Measurements from ENCODE around the gene SMOC1.
A peak's percentile ranks its signal among the peaks of the same experiment; 100 is the strongest.
"Not testable (repeated sequence)": the region's sequence is repeated elsewhere in the genome, so short reads cannot be mapped to it uniquely, and the experiment has no call there.

Gene SMOC1

DNA sequence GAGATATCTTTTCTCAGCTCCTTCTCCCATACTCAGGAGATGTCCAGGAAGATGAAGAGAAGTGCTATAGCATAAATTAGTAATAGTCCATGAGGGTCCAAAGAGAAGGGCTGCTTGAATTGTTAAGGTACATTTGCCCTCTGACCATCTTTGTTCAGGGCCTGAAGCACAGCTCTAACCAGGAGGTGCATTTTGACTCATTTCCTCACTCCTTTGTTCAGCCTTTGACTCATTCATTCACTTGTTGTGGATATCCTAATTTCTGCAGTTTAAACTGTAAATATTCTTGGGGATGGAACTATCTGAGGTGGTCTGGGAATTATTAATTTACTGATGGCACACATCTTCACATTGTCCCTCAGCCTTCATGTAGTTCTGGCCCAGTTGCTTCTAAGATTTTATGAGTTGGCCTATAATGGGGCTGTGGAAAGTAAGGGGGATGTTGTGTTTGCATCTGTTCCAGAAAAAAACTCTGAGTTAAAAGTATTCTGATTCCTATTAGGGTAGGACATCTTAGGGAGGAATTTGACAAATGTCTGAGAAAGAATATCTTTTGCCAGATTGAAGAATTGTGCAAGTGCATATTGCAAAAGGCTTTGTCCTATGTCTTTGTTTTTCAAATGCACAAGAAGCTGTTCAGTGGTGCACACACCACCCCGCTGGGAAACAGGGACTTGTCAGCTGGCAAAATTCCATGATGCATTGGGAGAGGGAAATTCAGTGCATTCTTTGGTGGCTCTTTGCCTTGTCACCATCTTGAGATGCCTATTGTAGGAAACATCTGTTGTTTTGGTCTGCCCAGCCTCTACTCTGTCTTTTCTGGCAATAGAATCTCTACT, 22.1 kb downstream of the SMOC1 start:
- no peak for DNase-seq (ENCODE audit: low spot score)

DNA sequence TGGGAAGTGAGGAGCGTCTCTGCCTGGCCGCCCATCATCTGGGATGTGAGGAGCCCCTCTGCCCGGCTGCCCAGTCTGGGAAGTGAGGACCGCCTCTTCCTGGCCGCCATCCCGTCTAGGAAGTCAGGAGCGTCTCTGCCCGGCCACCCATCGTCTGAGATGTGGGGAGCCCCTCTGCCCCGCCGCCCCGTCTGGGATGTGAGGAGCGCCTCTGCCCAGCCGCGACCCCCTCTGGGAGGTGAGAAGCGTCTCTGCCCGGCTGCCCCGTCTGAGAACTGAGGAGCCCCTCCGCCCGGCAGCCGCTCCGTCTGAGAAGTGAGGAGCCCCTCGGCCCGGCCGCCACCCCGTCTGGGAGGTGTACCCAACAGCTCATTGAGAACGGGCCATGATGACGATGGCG, 23.8 kb downstream of the SMOC1 start:
- not testable (repeated sequence) for DNase-seq (ENCODE audit: low spot score)

DNA sequence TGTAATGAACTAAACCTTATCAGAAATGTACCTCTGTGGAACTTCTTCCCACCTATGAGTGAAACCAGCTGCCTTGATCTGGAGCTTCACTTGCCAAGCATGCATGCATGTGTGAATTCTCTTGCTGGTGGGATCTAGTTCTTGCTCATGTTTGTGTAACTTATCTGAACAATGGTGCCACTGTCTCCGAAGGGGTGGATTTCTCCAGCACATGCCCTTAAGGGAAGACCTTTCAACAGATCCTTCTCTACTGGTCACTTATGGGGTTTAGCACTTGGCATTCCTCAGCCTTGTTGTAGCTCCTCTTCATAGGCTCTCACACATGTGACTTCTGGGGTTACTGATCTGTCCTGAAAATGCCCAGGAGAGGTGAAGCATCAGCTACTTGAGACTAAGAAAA, 25.0 kb downstream of the SMOC1 start:
- no peak for DNase-seq (ENCODE audit: low spot score)

DNA sequence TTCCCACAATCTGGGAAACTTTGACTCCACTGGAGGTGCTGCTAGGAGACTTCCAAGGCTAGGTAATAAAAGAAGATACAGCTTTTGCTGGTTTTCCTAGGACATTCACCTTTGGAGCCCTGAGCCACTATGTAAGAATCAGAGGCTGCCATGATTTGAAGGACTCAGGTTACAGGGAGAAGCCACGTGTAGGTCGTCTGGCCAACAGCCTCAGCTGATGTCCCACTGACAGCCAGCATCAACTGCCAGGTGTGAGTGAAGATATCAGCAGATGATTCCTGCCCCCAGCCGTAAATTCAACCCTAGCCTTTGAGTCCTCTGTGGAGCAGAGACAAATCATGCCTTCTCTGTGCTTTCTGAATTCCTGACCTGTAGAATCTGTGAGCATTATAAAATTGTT, 27.0 kb downstream of the SMOC1 start:
- DNase-seq (ENCODE audit: low spot score) = no peak

DNA sequence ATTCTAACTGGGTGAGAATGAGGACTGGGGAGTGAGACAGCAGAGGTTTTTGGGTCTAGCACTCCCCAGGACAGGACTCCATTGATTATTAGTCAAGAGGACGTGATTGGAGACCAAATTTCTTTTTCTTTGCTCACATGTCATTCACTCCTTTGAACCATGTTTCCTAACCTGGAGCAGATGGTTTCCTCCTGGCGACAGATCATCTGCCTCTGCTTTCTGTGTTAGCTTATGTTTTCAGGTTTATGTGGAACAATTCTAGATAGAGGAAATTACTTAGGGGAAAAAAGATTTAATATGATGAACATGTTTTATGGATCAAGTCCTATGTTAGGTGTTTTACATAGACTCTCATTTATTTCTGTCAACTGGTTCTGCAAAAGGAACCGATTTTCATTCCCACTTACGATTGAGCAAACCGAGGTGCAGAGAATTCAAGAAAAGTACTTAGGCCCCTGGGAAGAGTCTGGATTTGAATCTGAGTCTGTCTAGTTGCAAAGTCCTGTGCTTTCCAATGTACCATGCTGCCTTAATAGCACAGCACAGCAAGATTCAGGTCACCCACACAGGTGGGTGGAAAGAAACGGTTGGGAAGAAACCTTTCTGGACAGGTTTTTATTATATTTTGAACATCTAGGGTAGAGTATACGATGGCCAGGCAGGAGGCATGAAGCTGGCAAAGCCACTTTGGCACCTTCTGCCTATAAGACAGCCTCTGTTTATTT, 30.8 kb downstream of the SMOC1 start:
- DNase-seq (ENCODE audit: low spot score) = no peak

DNA sequence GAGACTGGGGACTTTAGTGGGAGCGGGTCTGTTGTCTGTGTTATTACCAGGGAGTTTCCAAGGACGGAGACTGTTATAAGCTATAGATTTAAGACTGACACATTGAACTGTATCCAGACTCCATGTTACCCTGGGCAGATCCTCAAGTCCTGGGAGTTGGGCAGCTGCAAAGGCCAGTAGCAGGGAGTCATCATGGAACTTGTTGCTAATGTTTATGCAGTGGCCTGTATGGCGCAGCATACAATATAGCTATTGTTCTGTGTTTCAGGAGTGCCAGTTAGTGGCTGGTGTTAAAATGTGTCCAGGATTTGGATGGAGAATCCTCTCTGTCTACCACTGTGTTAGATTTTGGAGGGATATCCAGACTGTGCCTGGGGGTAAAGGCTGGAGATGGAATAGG, 31.7 kb downstream of the SMOC1 start:
- DNase-seq (ENCODE audit: low spot score) = peak; percentile 16

DNA sequence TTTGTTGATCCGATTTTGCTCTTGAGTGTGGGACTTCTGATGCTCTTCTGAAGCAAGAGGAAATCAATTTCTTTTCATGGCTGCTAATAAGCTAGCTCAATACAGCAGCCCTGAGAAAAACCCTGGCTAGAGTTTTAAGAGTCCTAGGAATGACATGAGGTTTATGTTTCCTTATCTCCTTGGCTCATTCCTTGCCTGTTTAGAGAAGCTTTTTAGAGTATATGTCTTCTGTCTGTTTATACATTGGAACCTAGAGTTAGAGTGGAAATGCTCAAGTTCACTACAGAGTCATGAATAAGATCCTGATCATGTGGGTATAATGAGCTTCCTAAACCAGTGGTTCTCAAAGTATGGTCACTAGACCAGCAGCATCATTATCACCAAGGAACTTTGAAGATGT, 34.5 kb downstream of the SMOC1 start:
- DNase-seq (ENCODE audit: low spot score) = no peak

DNA sequence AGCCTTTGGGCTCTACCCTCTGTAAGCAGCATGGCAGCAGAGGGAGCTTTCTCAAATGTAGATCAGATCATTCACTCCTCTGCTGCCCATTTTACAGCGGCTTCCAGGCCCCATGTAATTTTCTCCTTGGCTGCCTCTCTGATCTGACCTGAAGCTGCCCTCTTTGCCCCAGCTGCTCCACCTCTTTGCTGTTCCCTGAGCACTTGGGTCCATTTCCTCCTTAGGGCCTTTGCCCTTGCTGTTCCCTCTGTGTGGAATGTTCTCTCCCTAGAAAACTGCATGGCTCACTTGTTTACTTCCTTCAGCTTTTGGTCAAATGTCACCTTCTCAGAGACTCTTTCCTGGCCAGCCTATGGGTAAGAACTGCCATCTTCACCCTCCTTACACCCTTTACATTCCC, 37.2 kb downstream of the SMOC1 start:
- no peak for DNase-seq (ENCODE audit: low spot score)

DNA sequence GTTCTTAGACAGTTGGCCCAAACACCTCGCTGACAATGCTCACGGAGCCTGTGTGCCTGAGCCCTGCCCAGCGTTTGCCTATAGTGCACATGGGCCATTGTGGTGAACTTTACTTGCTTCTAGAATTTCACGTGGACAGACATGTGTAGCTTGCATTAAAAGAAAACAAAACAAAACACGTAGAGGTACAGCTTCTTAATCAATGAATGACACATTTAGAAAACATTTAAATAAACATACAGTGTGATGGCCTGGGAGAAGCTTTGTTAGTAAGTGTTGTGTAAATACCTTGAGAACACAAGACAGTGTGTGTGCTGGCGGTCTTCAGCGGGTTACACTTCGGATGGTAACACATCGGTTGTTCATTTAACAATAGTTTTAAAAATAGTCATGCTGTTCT, 38.1 kb downstream of the SMOC1 start:
- no peak for DNase-seq (ENCODE audit: low spot score)

DNA sequence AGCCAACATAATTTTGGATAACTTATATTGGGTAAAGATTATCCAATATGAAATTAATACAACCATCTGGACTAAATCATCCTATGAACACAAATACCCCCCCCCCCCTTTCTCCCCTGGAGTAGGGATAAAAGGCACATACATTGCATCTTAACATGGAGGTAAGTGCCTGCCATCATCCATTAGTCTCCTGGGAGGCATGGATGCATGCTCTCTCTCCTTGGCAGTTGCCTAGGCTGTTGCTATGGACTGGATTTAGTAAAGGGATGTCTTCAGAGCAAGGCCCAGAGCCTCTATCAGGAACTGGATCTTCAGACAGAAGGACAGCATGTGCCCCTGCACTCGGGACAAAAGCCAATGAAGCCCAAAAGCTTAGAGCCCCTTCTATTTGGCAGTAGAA, 40.6 kb downstream of the SMOC1 start:
- no peak for DNase-seq (ENCODE audit: low spot score)

DNA sequence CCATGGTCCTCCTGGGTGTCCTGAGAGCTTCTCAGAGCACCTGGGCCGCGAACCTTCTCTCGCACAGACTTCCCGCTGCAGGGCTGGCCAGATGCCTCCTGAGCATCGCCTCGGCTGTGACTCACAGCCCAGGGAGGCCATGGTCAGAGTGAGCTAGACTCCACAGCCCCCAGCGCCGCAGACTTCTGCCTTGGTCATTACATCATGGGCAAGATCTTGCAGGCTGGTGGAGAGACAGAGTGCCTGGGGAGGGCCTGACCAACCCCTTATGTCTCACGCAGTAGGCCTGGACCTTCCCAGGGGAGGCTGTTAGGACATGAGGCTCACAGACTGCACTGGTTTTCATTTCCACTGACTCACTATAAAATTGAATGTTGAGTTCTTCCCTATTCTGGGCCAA, 41.8 kb downstream of the SMOC1 start:
- DNase-seq (ENCODE audit: low spot score) = no peak

DNA sequence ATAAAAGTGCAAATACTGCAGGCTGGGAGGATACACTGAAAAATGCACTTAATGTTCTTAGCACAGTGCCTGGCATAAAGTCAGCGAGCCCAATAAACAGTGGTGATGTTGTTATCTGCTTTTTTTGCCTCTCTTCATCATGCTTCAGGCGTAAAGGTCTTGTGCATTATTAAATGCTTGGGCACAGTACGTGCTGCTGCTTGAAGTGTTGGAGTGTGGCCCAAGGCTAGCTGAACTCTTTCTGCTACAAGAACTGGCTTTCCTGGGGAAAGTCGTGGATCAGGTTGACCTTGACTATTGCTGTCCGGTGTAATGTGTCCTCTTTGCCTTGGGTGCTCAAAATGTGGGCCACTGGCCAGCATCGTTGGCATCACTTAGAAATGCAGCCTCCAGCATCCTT, 43.0 kb downstream of the SMOC1 start:
- DNase-seq (ENCODE audit: low spot score) = no peak

DNA sequence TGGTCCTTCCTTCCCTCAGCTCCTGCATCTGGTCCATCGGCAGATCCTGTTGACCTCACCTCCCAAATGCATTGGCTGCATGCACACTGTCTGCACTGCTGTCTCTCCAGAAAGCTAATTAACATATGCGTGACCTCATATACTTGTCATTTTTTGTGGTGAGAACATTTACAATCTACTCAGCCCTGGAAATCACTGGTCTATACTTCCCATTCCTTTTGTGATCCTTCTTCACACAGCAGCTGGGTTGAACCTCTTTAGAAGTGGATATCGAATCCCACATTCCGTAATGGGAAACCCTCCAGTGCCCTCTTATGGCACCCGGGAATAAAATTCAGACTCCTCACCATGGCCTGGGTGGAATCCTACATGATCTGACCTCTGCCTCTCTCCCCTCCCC, 45.0 kb downstream of the SMOC1 start:
- no peak for DNase-seq (ENCODE audit: low spot score)

DNA sequence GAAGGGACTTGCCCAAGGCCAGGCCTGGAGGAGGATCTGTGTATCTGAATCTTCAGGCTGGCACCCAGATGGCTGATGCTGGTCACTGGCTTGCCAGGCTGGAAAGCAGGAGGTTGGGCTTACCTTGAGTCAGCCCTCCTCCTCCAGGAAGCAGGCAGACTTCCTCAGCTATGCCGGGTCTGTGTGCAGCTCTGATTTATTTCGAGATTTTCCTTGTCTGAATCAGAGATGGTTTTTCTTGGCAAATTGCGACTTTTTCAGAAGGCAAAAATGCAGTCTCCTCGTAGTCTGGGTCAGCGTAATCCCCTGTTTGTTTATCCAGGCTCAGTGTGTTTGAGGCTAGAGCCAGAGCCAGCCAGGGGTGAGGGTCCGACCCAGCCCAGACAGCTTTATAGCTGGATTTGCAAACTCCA, 48.9 kb downstream of the SMOC1 start:
- no peak for DNase-seq (ENCODE audit: low spot score)

DNA sequence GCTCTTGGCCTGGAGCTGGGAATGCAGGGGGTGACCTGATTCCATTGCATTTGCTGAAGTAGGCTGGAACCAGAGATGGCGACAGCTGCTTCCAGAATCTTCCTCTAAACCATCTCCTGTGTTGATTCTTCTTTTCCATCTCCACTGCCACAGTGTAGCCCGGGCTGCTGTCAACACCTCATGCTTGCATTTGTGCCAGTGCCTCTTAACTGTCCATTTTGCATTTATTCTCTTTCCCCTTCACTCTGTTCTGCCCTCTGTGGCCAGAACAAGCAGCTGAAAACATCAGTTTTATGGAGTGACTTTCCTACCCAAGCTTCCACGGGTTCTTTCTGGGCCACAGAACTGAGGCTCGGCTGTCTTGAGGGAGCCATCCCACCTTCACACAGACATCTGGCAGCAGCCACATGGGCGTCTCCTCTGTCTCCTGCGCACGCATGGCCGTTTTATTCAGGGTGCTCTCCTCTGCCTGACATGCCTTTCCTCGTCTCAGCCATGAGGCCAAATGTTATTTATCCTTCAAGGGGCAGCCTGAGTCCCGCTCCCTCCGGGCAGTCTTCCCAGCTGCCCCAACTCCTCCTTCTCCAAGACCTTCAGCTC, 51.7 kb downstream of the SMOC1 start:
- no peak for DNase-seq (ENCODE audit: low spot score)

DNA sequence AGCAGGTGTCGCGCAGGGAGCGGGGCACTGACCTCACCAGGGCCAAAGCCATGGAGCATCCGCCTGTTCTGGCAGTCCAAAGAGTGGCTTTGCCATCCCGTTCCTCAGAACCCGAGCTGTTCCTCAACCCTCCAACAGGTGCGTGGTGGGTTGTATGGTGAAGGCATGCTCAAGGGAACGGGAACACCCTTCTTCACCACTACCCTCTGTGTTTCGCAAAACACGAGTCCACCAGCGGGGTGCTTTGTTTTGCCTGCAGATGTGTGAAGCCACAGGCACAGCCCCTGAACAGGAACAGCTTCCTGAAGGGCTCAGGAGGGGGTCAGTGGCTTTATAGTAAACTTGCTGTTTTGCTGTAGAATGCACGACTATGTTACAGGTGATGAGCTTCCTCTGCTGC, 52.7 kb downstream of the SMOC1 start:
- no peak for DNase-seq (ENCODE audit: low spot score)

DNA sequence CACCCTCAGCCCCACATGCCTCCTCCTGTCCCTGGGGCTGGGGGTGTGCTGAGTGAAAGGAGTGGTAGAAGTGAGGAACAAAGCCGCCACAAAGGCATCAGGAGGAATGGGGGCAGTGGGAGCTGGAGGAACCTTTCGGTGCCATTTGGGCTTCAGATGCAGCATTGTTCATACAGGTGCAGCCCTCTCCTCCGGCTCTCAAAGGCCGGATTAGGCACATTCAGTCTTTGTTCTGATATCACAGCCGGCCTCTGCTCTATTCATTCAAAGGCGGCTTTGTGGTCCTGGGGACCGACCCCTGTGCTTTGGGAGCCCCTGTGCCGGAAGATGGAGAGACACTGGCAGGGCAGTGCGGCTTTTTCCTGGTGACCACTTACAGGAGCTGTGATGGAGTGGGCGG, 53.2 kb downstream of the SMOC1 start:
- no peak for DNase-seq (ENCODE audit: low spot score)

DNA sequence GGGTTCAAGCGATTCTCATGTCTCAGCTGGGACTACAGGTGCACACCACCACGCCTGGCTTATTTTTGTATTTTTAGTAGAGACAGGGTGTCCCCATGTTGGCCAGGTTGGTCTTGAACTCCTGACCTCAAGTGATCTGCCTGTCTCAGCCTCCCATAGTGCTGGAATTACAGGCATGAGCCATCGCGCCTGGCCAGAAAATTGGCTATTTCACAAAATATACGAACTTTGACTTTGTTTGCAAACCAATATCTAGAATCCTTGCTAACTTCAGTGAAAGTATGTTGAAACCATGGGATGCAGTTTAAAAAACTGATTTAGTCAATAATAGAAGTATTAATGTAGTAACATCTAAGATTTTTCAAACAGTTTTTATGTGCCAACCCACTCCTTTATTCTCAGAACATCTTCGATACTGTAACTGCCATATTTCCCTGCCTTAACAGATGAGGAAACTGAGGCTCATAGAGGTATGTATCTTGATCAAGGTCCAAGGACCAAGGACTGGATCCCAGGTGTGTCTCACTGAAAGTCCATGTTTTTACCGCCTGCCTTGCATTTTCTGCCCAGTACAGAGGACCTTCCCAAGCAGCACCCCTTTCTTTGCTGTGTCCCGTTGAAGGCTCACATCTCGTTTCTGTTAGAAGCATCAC, 54.5 kb downstream of the SMOC1 start:
- DNase-seq (ENCODE audit: low spot score) = no peak

DNA sequence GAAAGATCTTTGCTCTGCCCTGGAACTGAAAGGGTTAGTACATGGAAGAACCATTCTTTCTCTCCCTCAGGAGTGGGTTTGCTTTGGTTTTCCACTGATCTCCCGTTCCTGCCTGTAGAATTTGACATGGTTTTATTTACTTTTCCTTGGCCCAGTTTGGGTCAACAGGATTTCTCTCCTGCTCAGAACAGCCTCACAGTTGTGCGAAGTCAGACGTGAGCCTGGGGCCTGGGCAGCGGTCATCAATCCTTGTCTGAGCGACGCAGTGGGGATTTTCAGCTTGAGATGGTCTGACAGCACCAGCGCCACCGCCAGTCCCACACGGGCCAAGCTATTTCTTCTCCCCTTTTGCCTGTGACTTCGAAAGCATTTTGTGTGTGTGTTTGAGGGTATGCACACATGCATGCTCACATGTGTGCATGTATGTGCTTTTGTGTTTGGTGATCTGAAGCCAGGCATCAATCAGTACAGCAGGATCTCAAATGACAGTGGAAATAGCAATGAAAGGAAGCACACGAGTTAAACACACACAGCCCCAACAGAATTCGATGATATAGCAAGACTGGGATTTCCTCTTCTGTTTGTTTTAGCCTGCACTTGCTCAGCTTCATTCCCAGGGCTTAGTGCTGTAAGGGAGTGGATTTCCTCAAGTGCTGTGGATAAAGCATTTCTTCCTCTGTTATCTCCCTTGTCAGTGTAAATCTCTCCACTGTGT, 58.3 kb downstream of the SMOC1 start:
- DNase-seq (ENCODE audit: low spot score) = no peak

DNA sequence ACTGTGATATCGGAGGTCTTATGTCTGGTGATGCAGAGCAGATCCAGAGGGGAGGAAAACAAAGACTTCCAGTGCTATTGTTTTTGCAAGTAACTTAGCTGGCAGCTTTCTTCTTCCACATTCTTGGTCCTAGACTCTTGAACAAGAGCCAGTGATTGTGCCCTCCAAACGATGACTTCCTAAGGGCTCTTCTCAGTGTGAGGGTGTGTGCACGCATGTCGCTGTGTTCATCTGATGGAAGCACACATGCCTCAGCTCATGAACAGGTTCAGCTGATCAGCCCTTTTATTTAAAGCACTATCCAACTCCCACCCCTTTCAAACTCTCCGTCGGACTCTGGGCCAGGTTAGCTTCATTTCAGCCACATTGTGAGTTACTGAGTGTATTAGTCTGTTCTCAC, 59.5 kb downstream of the SMOC1 start:
- DNase-seq (ENCODE audit: low spot score) = no peak

DNA sequence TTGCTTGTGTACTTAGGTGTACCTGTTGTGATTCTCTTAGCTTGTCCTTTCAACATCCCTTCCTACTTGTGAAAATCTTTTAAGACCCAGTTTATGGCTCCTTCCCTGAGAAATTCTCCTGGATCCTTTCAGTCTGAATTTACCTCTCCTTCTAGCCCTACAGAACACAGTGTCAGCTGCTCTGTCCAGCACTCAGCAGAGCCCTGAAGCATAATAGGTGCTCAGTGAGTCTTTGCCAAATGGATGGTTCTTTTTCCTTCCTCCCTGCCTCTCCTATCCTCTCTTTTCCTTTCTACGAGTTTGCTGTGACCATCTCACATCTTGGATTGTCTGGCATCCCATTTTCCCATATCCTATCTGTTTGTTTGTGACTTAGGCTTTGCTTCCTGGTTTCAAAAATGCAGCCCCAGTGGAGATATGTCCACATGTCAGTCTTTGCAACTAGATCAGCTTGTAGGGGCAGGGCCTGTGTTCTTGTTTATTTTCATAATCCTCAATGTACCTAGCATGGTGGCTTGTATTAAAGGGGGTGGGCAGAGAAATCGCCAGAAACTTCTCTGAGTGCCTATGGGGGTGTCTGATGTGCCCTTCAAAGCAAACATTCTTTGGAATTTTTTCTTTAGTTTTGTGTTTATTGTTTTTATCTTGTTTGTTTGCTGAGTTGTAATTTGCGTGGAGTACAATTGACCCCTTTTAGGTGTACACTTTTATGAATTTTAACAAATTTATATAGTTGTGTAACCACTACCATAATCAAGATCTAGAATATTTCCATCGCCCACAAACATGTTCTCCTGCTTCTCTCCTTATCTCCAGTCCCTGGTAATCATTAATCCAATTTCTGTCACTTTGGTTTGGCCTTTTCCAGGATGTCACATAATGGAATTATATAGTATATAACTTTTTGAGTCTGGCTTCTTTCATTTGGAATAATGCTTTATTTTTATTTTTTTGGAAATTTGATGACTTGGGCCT, 62.8 kb downstream of the SMOC1 start:
- no peak for DNase-seq (ENCODE audit: low spot score)
